ENCODE measurements around the gene ERICH4.

GRCh38 chr19:41492843-41493242 lies 49.9 kb downstream of the ERICH4 start:
- no peak for TF ChIP-seq POLR2A (conservative IDR thresholded peaks at IDR 0.05)
- TF ChIP-seq SIN3B (IDR thresholded peaks at IDR 0.05; ENCODE audit: low read depth) = no peak
- TF ChIP-seq SP1 (CRISPR knock-in tag; IDR thresholded peaks at IDR 0.05) = no peak
- no peak for TF ChIP-seq NFIX (CRISPR knock-in tag; IDR thresholded peaks at IDR 0.05; ENCODE audit: low read depth)
- no peak for TF ChIP-seq PRPF4 (IDR thresholded peaks at IDR 0.05; ENCODE audit: insufficient read depth, low read depth, low read length, poor library complexity, severe bottlenecking)
- TF ChIP-seq ILF3 (IDR thresholded peaks at IDR 0.05; ENCODE audit: borderline replicate concordance) = no peak
- TF ChIP-seq RAD51 (IDR thresholded peaks at IDR 0.05; ENCODE audit: borderline replicate concordance, low read depth) = no peak
- no peak for TF ChIP-seq FOS (IDR thresholded peaks at IDR 0.05; ENCODE audit: extremely low read depth, insufficient read length)
- no peak for TF ChIP-seq ZEB2 (IDR thresholded peaks at IDR 0.05)
- no peak for TF ChIP-seq POLR2AphosphoS5 (IDR thresholded peaks at IDR 0.05; ENCODE audit: control insufficient read depth, insufficient read depth, low read depth, low read length)
- no peak for TF ChIP-seq ARID1B (IDR thresholded peaks at IDR 0.05)
